SK-N-MC (cell line): ENCODE results near the gene CEP164.
"Not testable (repeated sequence)": the region's sequence is repeated elsewhere in the genome, so short reads cannot be mapped to it uniquely, and the experiment has no call there.

Experiments used
- EZH2 ChIP-seq: fragments of 200-600 bp; sonication (generic); IDR thresholded peaks from one replicate; pipeline ENCODE4 v1.6.1; 2017; ENCODE audit warnings: antibody characterized with exemption
- FOXP2 ChIP-seq: optimal IDR thresholded peaks from 2 replicates; pipeline ENCODE3; 2011; ENCODE audit warnings: mild to moderate bottlenecking, moderate library complexity; ENCODE audit not compliant: insufficient read depth; ENCODE audit errors: extremely low read length, control extremely low read depth
- POLR2AphosphoS5 ChIP-seq: IDR thresholded peaks from 2 replicates; pipeline ENCODE4 v1.6.1; 2012; ENCODE audit warnings: mild to moderate bottlenecking, low read depth, low read length, borderline replicate concordance

- not testable (repeated sequence) for TF ChIP-seq POLR2AphosphoS5, EZH2, FOXP2
These were observed 443 bp upstream of the CEP164 start for GRCh38 chr11:117327255-117327566.
